Omental fat pad (tissue), 4 donors: Measurements from ENCODE around the gene RETN. TPM values are rescaled to one million over a fixed set of nuclear protein-coding genes. Genes with fewer than 3 reads are reported as not detected.
A peak's percentile ranks its signal among the peaks of the same experiment; 100 is the strongest.

ENCODE experiments used
- ATAC-seq: fragments of 150-250 bp; one replicate; pipeline ENCODE4 v1.9.1; 2016; ENCODE audit warnings: mild to moderate bottlenecking, moderate library complexity; ENCODE audit not compliant: low FRiP score
- DNase-seq: peaks from one replicate; pipeline ENCODE4 v3.0.0-alpha.2; 2019; ENCODE audit warnings: low spot score
- total RNA-seq, 4 donors: library from RNA; depleted of rRNA; stranded (reverse); fragments of >200 nt; gene quantifications; one replicate each; pipeline ENCODE4 v1.1.0, GENCODE V29; 2016
- TF ChIP-seq, protein P1 (sequence below), 3 donors: fragments of 450-650 bp; IDR thresholded peaks; one replicate each; pipeline ENCODE4 v1.5.1; 2016 to 2017; ENCODE audit warnings: antibody characterized with exemption in 3 of 3, mild to moderate bottlenecking in 3 of 3, moderate library complexity in 2 of 3

RETN gene
- total RNA-seq, 4 donors from 2014 or later = 1.6 TPM; not detected in 3

DNA sequence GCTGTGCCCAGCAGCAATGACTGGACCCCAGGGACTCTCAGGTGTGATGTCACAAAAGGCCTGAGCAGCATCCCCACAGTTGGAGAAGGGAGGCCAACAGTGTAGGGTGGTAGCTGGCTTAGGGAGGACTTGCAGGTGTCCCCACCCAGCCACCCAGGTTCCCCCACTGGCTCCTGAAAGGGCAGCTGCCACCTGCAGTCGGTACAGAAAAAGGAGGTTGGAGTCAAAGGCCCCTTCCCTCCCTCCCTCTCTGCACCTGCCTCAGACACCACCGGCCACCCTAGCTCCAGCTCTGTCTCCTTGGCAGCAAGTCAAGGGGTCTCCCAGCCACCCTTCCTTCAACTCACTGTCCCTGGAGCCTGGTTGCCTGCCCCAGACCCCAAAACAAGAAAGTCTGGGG, 35.2 kb upstream of the RETN start, which contains the start of gene PCP2:
Gene PCP2, minus strand, starts transcription at position 22 of the 400 bp plus-strand sequence. CDS start 262 bp downstream, outside the sequence.
- no peak for DNase-seq
- TF ChIP-seq, protein P1, sequence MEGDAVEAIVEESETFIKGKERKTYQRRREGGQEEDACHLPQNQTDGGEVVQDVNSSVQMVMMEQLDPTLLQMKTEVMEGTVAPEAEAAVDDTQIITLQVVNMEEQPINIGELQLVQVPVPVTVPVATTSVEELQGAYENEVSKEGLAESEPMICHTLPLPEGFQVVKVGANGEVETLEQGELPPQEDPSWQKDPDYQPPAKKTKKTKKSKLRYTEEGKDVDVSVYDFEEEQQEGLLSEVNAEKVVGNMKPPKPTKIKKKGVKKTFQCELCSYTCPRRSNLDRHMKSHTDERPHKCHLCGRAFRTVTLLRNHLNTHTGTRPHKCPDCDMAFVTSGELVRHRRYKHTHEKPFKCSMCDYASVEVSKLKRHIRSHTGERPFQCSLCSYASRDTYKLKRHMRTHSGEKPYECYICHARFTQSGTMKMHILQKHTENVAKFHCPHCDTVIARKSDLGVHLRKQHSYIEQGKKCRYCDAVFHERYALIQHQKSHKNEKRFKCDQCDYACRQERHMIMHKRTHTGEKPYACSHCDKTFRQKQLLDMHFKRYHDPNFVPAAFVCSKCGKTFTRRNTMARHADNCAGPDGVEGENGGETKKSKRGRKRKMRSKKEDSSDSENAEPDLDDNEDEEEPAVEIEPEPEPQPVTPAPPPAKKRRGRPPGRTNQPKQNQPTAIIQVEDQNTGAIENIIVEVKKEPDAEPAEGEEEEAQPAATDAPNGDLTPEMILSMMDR (IDR thresholded peaks at IDR 0.05) = no peak
- ATAC-seq = no peak

DNA sequence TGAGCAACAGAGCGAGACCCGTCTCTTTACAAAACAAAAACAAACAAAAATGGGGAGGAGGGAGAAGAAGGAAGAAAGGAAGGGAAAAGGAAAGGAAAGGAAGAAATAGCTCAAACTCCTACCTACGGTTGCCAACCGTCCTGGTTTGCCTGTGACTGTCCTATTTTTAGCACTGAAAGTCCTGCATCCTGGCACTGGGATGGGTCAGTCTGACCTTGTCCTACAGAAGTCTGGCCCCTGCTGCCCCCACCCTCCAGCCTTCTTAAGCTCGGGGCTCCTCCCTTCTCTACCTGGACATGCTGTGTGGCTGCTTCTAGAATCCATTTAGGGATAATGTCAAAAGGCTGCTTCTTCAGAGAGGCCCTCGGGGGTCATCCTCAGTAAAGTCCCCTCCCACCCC, 33.2 kb upstream of the RETN start:
- ATAC-seq = no peak
- TF ChIP-seq, protein P1 (IDR thresholded peaks at IDR 0.05) = no peak

DNA sequence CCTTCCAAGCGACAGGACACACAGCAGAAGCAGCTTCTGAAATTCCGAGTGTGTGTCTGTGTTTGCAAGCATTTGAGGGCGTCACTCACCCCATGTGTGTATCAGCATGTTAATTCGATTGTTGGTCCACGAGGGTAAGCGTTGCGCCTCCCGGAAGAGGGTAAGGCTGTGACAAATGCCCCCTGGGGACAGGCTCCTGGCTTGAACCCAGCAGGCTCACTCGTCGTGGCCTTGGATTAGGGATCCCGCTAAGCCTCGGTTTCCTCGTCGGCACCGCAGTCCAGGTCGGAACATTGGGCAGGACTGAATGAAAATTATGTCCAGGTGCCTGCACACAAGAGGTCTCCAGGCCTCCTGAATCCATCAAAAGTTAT, 32.5 kb upstream of the RETN start:
- TF ChIP-seq, protein P1 (IDR thresholded peaks at IDR 0.05) = no peak
- DNase-seq = no peak
- no peak for ATAC-seq

More for the DNA sequence above, 33.2 kb upstream of the RETN start:
- no peak for DNase-seq

DNA sequence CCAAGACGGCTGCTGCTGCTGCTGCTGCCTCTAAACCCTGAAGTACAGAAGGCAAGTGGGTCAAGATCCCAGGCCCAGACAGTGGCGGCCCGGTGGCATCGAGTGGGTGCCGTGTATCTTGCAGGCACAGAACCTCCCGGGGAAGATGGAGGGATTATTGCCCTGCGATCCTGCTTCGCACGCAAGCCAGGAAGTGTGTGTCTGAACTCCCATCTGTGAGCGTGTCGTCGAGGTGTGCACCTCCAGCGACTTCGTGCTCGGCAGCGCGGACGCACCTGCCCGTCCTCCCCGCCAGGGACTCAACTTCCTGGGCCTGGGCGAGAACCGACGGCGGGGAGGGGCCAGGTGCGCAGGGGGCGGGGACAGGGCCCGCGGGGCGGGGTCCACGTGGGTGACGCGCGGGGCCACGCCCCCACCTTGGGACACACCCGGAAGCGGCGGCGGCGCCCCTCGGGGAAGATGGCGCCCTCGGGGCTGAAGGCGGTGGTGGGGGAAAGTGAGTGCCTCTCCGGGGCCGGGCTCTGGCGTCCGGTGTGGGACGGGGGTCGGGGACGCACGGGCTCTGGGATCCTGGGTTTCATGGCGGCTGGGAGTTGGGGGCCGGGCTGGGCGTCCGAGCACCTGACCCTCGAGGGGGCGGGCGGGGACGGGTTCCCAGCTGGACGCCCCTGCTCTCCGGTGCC, 32.0 kb upstream of the RETN start, which contains the start of gene STXBP2:
Gene STXBP2, plus strand, starts transcription at position 420 of the 683 bp plus-strand sequence. Its CDS starts 40 bp downstream, at position 460.
- TF ChIP-seq, protein P1 (IDR thresholded peaks at IDR 0.05) = no peak
- peak; percentile 85 for ATAC-seq
- DNase-seq = peak; percentile 52

DNA sequence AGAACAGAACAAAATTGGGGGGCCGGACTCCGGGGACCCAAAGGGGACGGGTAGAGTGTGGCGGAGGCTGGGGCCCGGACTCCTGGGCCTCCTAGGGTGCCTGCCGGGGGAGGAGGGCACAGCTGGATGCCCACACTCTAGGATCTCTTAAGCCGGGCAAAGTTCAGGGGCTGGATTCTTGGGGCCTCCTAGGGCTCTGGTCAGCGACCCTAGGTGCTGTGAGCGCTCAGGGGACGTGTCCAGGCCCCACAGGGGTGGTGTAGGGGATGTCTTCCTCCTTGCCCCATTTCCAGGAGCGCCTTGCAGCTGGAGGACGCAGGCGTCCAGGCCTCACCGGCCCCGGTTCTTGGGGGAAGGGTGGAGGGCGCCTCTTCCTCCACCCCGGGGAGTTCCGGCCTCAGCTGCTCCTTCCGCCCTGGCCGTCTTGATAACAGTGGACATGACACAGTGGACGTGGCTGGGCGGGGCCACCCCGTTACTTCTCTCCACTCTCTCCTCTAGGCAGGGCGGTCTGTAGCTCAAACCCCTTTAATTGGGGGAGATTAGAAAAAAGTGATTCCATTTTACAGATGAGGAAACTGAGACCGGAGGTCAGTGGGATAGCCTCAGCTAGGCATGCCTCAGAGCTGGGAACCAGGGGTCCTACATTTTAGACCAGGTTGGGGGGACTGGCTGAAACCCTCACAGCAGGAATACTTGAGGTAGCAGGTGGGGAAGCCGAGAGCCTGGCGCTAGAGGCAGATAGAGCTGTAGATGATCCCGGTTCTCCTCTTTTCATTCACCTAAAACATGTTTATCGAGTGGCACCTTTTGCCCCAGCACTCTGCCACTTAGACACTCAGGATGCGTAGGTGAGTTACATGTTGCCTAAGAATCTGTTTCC, 31.2 kb upstream of the RETN start:
- DNase-seq (no peak), ATAC-seq (peak; percentile 11)
- TF ChIP-seq, protein P1 (IDR thresholded peaks at IDR 0.05) = no peak

DNA sequence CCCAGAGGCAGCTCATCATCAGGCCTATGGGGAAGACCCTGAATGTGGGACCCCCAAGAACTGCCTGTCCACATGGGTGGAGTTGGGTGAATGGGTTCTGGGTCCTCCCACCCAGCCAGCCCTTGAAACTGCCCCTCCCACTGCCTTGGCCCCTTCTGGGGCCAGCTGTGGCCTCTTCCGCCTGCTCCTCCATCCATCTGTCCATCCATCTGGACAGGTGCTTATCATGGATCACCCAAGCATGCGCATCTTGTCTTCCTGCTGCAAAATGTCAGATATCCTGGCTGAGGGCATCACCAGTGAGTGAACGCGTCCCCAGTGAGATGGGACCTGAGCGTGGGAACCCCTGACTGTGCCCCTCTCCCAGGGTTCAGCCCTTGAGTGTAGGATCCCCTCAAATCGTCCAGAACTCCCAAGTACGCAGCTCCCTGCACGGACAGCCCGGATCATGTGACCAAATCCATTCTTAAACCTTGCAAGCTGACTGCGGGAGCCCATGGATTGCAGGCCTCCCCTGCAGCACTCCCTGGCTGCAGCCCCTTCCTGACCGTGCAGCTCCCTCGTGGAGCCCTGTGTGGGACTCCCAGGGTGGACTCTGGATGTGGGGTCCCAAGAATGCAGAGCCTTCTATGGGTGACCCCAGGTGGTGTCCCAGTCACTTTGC, 29.9 kb upstream of the RETN start:
- TF ChIP-seq, protein P1 (IDR thresholded peaks at IDR 0.05) = no peak
- no peak for ATAC-seq
- DNase-seq = no peak
